HG03159 (cell line): ENCODE data around the gene TBC1D22A.

ENCODE experiments used
- ATAC-seq: cut with Tn5 transposase; IDR thresholded peaks from one replicate; pipeline ENCODE4 v1.9.1; 2021; ENCODE audit warnings: mild to moderate bottlenecking, moderate library complexity; ENCODE audit not compliant: unreplicated experiment

TBC1D22A gene

DNA sequence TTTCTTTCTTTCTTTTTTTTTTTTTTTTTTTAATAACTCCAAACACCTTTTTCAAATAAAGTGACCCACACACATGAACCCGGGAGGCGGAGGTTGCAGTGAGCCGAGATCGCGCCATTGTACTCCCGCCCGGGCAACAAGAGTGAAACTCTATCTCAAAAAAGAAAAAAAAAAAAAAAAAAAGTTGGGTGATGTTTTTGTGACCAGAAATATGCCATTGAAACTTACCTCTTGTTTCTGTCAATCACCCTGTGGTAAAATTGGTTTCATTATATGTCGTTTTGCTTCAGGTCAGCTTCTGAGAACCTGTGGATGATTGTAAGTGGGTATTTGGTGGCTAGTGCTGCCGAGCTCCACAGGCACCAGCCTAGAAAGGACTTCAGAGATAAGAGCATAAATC is 238.8 kb downstream of the TBC1D22A start:
- ATAC-seq = no peak

DNA sequence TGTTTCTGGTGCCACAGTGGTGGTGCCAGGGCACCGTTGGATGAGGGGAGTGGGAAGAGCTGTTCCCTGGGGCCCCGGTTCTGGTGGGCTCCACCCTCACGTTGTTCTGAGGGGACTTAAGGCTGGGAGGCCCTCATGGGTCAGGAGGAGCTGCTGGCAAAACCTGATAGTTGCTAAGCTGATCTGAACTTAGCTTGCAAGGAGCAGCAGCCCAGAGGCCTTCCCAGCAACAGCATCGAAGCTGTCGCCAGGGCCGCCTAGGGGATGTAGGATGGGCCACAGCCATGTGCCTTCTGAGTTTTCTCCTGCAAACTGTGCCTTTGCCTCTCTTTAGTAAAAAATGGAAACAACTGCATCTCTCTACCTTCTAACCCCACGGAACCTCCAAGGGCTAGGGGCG is 240.2 kb downstream of the TBC1D22A start:
- ATAC-seq = no peak

DNA sequence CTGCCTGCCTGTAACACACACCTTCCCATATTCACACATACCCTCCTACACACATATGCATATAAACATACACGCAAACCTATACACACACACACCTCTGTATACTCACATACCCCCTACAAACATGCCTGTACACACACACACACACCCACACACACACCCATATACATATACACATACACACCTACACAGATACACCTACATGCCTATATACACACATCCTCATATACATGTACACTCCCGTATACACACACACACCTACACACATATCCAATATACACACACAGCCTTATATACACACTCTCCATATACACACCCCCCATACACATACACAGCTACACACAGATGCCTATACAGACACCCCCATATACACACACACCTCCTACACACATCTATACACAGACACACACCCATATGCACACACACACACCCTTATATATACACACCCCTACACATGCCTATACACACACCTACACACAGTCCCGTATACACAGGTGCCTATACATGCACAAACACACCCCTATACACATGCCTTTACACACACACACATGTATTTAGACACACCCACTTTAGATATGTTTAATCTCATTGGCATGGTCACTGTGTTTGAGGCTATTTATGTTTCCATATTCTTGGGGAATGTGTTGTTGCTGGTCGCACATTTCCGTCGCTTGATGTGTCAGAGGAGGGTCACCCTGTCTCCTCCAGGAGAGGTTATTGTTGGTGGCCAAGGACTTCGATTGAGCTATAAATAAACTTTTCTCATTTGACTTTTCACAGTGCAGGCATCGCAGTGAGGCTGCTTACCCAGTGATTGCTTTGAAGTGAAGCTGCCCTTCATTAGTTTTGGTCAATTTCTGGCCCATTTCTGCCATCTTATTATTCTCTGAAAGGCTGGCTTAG is 243.3 kb downstream of the TBC1D22A start:
- ATAC-seq = no peak

DNA sequence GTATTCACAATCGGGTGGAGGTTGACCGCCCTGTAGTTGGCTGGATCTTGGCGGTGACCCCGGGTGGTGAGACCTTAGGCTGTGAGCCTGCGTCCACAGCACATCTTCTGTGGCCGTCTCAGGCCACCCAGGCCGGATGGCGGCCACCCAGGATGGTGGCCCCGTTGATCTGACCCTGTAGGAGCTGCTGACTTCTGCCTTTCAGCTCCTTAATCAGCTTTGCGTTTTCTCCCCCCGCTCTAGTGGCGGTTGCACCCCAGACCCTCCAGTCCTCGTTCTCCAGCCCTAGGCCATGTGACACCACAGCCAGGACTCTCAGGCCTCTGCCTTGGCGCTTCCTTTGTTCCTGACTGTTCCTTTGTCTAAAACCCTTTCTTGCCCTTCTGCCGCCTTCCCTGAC is 244.0 kb downstream of the TBC1D22A start:
- ATAC-seq = no peak

DNA sequence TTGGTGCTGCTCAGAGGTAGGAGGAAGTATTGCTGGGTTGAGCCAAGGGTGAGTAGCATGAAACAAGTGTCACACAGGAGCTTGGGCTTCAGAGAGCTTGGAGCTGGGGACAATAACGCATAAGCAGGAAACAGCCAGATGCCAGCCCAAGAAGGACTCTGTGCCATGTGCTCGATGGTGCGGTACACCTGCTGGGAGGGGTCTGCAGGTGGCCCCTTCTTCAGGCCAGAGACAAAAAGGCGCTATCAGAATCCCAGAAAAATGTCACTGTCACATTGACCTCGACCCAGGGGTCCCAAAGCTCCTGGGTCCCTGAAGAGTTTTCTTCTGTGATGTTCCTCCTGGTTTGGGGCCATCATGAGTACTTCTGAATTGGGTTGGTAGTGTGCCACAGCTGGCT is 244.4 kb downstream of the TBC1D22A start:
- no peak for ATAC-seq

DNA sequence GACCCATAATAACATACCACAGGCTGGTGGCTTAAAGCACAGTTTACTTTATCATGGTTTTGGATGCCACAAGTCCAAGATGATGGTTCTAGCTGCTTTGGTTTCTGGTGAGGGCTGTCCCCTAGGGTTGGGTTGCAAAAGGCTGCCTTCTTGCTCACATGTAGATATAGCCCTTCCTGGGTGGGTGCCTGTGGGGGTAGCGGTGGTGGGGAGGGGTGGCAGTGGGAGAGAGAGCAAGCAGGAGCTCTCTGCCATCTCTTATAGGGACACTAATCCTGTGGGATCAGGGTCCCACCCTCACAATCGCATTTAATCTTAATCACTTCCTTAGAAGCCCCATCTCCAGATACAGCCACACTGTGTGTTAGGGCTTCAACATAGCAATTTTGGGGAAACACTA is 245.0 kb downstream of the TBC1D22A start:
- ATAC-seq = no peak

DNA sequence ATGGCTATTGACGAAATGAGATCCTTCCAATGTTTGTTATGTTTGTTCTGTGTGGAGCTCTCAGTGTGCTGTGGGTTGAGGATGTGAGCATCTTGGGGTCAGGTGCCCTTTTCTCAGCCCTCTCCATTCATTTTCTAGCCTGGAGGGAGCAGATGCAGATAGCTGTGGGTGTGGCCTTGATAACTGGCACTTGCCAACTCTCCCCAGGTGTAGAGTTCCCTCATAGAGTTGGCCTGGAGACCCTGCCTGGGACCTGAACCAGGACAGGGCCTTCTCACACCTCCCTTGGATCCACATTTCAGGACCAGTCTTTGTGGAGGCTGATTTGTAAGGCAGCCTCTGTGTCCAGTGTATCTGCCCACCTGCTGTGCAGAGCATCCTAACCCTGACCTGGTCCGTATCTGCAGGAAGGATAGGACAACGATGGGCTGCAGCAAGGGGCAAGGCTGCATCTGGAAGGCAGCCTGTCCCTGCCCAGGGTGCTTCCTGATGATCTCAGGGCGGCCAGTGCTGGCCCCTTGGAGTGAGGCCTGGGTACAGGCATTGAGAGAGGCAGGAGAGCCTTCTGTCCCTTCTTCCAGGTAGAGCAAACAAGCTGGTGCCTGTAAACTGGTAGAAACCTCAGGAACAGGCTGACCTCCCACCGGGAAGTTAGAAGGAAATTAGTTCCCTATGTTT is 245.9 kb downstream of the TBC1D22A start:
- no peak for ATAC-seq

DNA sequence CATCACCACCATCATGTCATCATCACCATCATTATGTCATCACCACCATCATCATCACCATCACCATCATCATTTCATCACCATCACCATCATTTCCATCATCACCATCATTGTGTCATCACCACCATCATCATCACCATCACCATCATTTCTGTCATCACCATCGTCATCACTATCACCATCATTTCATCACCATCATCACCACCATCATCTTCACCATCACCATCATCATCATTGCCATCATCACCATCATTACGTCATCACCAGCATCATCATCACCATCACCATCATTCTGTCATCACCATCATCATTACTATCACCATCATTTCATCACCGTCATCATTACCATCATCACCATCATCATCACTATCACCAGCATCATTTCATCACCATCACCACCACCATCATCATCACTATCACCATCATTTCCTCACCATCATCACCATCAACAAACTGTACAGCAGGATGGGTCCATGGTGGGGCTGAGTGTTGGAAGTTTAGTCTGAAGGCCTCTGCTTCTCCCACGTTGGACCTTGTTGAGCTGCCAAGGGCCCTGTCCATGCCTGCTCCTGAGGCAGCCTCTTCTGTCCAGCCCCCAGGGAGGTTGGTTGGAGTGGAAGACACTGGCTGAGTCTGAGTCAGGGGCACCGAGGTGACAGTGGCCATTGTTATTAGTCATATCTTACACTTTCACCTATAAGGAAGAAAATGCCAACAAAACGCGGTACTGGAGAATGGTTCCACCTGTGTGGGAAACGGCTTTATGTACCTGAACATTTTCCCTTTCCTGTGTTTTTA is 247.1 kb downstream of the TBC1D22A start:
- no peak for ATAC-seq

DNA sequence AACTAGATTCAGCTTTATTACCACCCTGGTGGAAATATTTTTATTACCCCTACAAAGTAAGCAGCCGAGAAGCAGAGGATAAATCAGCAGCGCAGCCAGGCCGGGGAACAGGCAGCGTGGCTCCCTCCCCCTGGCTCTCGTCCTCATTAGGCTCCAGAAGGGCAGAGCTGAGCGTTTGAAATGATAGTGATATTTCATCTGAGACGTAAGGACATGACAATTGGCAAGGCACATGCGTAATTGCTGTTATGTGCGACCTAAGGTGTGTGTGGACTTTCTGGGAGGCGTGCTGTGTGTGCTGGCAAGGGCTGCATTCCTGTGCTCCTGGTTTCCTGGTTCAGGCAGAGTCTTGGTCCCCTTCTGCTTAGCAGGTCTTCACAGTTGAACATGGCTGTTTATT is 247.8 kb downstream of the TBC1D22A start:
- ATAC-seq = no peak

DNA sequence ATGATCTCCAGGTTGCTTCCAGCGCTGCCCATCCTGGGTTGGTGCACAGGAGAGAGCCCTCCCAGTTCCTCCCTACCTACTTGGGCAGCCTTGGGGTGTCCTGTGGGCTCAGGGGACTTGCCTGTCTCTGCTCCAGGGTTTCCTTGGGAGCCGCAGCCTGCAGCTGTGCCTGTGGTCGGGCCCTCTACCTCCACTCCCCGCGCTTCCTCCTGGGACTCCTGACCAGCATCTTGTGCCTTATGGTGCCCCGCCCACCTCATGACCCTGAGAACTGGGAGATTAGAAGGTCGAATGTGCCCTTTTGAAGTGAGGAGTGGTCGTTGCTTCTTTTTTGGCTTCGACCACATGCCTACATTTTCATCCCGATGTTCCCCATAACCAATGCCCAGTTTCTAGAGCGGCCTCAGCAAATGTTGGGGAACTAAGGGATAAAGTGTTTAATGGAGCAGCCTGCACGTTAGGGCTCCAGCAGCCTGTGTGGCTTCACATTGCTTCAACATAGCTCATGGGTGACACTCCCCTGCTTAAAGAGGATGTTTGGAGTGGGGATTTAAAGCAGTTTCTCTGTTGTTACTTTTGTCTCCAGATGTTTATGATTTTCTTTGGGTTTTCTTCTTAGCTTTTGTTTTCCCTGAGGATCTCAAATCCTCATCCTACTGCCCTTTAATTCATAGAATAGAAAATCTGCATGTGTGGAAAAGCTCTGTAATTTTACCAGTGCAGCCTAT is 248.8 kb downstream of the TBC1D22A start:
- no peak for ATAC-seq

DNA sequence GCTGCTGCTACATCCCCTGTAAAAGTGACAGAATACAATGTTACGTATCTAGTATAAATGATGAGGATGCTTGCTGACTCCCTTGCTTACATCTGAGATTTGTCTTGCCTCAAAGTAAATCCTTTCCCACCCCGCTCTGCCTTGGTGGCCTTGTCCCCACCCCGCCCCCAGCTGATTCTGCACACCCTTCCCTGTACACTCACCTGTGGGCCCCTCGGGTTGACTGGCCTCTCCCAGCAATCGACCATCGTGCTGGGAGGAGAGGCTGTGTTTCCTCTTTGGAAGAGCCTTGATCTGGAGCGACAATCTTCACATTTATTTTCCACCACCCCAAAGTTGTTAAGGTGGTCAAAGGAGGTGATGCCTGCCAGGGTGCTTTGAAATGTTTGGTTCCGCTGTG is 249.4 kb downstream of the TBC1D22A start:
- no peak for ATAC-seq

DNA sequence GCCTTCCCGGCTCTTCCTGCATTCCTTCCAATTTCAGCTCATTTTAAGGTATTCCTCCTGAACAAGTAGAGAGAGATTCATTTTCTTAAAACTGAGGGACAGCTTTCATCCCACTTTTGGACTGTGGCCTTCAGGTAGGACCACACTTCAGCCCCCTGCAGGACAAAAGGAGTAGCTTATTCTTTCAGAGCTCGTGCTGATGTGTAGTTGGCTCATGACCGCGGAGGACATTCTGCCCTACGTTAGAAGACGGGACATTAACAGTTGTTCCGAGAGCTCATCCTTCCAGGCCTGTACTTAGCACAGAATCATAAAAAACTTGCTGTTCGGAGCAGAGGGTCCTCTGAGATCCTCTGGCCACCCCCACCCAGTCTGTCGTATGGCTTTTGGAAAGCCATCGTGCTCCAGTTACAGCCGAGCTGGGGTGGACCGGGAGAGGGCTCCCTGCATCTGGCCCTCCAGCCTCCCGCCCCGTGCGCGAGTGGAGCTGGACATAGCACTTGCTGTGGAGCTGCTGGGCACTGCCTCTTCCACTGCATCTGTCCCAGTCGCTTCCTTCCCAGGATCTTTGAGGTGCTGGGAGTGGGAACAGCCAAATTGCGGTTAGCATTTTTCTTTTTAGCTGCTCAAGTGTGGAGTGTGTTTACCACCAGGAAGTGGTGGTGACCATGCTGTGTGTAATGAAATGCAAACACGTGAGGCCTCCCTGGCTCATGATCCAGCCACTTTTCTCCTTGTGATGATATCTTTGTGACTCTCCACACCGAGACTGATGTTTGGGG is 250.3 kb downstream of the TBC1D22A start:
- ATAC-seq = no peak

DNA sequence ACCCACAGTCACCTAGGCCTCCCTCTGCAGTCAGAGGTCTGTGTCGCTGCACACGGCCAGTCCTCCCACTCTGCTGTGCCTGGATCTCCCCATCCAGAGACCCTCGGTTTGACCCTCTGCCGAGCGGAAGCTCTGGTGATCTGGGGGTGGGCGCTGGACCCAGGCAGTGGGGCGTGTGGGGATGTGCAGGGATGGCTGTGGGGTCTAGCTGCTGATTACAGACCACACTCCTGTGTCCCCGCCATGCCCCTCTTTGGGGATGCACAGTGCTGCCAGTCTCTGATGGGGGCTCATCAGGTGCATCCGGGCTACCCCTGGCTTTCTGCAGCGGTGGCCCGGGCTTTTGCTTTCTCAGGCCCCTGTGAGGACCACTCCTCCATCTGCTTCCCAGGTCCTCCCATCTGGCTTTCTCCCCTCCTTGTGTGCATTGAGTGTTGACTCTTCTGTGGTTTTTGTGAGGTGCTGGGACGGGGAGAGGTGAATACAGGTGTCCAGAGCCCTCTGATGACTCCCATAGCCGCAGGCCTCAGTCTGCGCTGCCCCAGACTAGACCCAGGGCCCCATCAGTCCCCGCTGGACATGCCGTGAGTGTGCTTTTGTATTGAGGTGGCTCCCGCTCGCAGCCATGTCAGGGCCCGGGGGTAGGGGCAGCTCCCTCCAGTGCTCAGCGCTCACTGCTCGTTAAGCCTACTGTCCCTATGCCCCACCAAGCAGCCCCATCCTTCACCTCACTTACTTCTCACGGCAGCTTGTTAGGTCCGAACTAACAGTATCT is 251.6 kb downstream of the TBC1D22A start:
- ATAC-seq = no peak

DNA sequence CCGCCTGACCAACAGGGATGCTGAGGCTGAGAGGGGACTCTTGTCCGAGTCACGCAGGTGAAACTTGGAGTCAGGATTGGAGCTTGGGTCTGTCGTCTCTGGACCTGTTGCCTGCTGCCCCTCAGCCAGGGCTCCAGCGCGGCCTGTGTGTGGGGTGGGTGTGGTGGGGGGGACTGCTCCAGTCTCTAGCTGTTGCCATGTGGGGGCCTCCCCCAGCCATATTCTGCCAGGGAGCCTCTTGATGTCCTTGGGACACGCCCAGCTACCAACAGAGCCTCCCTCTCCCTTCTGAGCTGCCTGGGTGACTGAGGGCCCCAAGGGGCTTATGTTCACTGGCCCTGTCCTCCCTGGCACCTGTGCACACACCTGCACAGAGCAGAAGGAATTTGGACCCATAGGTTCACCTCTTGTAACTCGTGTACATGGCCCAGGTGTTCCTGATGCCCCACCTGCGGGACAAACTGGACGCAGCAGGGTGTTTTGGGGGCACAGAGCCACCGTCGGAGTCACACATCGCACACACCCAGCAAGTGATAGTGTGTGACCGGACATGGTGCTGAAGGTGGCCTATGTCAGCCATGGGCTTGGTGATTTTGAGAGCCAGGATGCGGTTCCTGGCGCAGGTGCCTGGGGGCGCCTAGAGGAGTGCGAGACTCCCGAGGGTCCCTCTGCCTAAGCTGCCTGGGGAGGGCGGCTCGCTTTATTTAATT is 252.3 kb downstream of the TBC1D22A start:
- no peak for ATAC-seq

DNA sequence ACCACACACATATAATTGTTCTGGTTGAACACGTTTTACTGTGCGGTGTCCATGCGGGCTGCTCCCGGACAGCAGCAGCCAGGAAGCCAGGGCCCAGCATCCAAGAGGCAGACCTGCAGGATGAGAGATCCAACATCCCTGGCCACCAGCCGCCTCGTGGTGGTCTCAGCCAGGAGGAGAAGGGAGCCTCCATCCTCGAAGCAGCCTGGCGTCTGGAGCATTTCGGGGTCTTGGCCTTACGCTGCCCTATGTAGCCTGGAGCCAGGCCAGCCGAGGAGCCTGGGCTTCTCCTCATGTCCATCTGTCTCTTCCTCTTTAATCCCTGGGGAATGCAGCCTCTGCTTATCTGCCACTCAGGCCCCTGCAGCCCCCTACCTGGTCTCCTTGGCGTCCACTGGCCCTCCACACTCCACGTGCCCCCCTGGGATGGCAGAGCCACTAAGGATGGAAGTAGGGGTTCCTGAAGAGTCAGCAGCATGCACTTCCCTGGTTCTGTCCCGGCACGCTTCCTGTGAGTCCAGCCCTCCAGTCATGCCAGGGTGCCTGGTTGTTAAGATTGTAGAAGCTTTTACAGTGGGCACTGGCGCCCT is 253.2 kb downstream of the TBC1D22A start:
- no peak for ATAC-seq

DNA sequence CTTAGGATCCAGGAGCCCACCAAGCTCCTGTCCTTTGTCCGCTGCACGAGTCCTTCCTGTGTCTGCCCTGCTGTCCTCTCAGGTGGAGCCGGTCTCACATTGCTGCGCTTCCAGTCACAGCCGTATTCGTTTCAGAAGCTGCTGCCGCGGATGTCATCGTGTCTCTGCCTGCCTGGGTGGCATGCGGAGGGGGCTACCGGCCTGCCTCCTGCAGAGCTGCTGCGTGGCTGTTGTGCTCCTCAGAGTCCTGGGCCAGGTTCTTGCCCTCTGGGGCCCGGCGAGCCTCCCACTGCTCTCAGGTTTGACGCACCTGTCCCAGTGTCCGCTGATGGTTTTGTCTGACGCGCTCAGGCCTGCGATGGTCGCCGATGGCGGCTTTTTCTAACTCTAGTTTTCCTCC is 254.2 kb downstream of the TBC1D22A start:
- no peak for ATAC-seq

DNA sequence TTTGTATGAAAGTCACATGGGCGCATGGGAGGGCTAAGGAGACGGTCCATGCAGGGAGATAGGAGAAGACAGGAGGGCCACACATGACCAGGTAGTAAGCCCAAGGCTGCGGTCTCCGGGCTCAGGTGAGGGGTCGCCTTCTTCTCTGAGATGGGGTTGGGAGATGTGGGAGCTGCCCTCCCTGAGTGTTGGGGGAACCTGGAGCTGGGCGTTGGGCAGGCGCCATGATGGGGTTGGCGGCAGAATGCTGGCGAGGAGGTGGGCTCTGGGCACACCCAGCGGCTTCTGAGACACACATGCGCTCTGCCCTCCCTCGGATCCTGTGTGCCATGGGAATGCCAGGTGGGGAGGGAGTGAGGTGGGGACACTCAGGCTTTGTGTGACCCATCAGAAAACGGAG is 254.8 kb downstream of the TBC1D22A start:
- ATAC-seq = no peak
